SU-DHL-6 (cell line): Measurements from ENCODE around the gene PDE2A.

ENCODE experiments used
- CTCF ChIP-seq: fragments of 200-600 bp; sonication (generic); IDR thresholded peaks from one replicate; pipeline ENCODE4 v1.5.1; 2017; ENCODE audit warnings: antibody characterized with exemption, mild to moderate bottlenecking, low read length, moderate library complexity; ENCODE audit not compliant: insufficient read depth, poor library complexity, severe bottlenecking
- EZH2phosphoT487 ChIP-seq: fragments of 200-600 bp; sonication (generic), shearing (Covaris generic); conservative IDR thresholded peaks from 2 replicates; pipeline ENCODE4 v1.6.1; 2018; ENCODE audit warnings: mild to moderate bottlenecking, antibody characterized with exemption, low read length, moderate library complexity, mixed read lengths

GRCh38 chr11:72704028-72704782 is 30.0 kb upstream of the PDE2A start:
- TF ChIP-seq CTCF (no peak), EZH2phosphoT487 (no peak)
